Activated CD8-positive, alpha-beta memory T cell treated with anti-CD3 and anti-CD28 coated beads for 48 hours (primary cell): ENCODE data around the gene ZNF846.
A peak's percentile ranks its signal among the peaks of the same experiment; 100 is the strongest.
"Not testable (repeated sequence)": the region's sequence is repeated elsewhere in the genome, so short reads cannot be mapped to it uniquely, and the experiment has no call there.

Experiments
- DNase-seq, 3 experiments: peaks; one replicate each; pipeline ENCODE4 v3.0.0-alpha.2; 2020; ENCODE audit warnings: low read depth in 2 of 3, low spot score in 2 of 3

ZNF846 gene

DNA sequence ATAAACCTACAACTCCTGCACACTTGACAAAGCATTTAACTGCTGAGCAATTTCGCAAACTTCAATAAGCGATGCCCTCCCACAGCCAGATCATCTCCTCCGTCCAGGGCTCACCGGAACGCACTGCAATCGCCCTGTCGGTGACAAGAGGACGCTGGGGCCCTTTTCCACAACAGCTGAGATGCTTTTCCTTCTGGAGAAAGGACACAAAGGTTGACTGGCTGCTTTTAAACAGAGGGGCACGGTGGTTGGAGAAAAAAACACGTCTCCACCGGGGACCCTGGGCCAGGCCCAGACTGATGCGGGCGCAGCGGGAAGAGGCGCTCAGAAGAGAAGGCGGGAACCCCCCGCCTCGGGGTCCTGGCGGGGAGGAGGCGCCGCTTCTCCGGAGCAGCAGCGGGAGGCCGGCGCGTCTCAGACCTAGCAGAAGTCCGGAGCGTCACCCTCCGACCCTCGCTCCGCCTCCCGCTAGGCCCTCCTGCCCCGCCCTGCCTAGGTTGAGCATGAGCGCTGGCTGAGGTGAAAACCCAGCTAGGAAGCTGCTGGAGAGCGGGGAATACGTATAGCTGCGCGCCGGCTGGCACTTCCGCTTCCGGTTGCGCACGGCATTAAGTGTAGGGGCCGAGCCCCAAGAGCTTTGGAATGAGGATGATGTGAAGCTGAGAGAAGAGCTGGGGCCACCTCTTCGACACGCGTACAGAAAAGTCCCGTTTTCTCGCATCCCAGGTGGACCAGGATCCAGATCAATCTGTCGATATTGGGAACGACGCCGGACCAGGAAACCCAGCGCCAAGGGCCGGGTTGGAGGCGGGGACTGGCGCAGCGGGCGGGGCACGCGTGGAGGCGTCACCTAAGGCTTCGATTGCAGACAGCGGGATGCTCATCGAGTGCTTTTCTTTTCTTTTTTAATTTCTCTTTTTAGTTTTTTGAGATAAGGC lies at the start of gene ZNF846:
Gene ZNF846 (minus strand): TSS at position 564 of the 938 bp plus-strand sequence. CDS start 3,788 bp downstream, outside the sequence.
- DNase-seq = peak; percentile 85 to 87 (median 86)

DNA sequence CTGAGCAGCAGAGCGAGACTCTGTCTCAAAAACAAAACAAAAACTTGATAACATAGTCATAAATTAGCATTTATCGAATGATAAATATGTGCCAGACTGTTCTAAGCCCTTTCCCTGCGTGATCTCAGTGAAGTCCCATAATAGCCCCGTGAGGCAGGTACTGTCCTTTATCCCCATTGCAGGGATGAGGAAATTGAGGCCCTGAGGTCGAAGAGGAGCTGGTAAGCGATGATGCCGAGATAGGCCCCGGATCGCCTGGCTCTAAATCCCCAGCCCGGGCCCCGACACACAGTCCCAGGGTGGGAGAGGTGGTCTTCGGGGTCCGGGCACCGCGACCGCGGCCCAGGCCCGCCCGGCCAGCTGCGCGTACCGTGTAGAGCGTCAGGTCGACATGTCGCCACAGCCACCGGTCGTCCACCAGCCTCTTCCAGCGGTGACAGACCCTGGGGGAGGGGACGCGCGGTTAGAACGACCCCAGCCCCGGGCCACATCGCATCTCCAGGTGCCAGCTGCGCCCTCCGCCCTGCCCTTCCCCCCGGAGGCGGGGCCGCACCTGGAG lies 49.7 kb upstream of the ZNF846 start:
- DNase-seq = no peak

DNA sequence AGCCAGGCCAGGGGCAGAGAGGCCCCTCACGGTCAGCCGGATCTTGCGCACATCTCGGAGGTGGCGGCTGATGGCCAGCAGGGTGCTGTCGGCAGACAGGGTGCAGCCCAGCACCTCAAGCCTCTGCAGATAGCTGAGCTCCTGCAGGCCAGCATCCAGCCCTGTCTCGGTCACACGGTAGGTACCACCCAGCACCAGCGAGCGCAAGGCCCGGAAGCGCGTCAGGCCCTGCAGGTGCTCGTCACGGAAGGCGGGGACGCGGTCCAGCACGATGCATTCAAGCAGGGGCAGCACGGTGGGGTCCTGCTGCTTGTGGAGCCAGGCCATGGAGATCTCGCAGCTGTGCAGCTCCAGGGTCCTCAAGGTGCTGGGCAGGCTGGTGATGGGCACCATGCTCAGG lies 42.6 kb upstream of the ZNF846 start:
- DNase-seq = no peak

DNA sequence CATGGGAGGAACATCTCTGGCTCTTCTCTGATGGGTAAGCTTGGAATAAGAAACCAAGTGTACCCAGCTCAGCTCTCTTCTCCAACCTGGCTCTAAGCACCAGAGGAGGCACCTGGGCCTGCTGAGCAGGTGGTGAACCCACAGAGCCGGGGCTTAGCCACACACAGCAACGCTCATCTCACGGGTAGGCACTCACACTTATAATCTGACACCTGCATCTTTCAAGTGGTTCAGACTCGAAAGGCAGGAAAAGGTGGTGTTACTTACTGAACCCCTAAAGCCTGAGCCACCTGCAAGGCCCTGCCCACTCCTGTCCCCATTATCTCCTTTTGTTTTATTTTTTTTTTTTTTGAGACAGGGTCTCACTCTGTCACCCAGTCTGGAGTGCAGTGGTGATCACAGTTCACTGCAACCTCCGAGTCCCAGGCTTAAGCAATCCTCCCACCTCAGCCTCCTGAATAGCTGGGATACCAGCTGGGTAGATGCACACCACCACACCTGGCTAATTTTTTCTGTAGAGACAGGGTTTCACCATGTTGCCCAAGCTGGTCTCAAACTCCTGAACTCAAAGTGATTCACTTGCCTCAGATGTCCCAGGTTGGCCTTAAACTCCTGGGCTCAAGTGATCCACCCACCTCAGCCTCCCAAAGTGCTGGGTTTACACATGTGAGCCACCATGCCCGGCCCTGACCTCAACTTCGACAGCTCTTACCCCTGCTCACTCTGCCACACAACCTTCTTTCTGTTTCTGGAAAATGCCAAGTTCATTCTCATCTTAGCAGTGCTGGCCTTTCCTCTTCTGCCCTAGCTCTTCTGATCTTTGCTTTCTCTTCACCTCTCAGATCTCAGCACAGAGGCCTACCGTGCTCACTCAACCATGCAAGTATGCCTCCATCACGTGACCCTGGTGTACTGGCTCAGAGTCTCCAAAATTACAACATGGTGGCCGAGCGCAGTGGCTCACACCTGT lies 40.6 kb upstream of the ZNF846 start:
- no peak for DNase-seq

DNA sequence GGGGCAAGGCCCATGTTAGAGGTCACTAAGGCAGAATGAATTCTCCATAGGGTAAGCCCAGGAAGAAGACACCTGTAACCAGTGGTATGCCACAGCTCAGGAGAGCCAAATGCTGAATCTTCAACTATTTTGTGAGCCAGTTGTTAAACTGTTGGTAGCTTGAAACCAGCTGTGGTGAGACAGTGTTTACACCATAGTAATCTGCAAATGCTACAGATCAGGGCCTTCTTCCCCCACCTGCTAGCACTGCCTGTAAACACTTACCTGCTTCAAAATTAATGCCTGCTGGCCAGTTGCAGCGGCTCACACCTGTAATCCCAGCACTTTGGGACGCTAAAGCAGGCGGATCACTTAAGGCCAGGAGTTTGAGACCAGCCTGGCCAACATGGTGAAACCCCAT lies 38.3 kb upstream of the ZNF846 start:
- no peak for DNase-seq

DNA sequence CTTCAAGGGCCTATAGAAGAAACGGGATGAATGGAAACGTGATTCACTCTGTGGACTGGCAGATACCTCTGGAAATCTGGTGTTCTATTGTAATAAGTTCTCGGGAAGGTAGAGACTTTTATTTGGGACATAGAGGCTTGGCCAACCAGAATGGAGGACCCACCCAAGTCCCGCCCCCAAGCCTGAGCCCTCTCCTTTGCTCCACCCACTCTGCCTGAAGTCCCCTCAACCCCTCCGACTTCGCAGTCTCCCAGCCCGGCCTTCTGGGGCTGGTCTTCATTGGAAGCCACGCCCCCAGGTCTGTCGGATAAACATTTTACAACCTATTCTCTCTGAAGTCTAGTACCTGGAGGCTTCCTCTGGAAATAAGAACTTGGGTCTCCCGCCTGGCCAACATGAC lies 33.4 kb upstream of the ZNF846 start:
- DNase-seq = no peak

DNA sequence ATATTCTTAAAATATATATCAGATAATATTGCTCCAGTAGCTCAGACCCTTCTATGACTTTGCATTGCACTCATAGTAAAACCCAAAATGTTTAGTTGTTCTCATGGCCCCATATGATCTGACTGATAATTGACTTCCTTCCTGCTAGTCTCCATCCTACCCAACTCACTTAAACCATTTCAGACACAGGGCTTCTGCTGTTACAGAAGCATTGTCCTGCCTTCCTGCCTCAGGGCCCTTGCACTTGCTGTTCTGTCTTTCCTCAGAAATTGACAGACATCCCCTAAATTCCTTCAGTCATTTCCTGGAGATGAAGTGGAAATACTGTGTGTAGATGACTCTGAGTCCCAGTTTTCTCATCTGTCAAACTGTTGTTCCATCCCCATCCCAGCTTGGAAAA lies 30.6 kb upstream of the ZNF846 start:
- DNase-seq = no peak

DNA sequence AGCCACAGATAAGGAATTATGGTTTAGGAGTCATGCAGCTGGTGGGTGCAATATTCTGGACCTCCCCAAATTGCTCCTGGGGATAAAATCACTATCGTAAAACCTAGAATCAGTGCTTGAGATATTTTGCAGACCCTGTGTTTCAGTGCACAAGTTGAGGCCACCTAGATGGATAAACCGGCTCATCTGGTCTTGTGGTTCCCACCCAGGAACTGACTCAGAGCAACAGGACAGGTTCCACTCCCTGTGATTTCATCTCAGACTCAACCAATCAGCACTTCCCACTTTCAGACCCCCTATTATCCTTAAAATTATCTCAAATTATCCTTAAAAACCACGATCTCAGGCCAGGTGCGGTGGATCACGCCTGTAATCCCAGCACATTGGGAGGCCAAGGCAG lies 29.3 kb upstream of the ZNF846 start:
- DNase-seq = no peak

DNA sequence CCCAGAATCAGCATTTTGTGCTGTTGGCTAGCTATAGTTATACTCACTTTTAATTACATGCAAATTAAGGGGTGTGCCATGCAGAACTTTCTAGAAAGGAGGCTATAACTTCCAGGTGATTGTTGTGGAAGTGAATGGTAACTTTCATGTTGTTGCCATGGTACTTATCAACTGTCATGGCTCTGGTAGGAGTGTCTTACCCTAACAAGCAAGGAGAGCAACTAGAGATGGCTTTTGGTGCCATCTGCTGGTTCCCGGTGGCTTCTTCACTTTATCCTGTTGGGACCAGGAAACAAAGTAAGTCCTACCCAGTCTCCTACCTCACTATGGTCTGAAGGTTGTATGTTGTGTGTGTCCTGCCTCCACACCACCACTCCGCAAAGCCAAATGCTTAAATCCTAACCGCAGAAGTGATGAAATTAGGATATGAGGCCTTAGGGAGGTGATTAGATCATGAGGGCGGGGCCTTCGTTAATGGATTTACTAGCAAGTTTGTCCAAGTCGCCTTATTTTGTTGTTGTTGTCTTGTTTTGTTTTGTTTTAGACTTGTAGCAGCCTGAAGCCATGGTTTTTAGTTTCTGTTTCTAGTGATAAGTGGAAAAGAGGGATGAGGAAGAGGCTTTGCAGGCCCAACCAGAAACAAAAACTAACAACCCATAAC lies 27.7 kb upstream of the ZNF846 start:
- DNase-seq = peak in 2 of 3 experiments; percentile 33 to 45

DNA sequence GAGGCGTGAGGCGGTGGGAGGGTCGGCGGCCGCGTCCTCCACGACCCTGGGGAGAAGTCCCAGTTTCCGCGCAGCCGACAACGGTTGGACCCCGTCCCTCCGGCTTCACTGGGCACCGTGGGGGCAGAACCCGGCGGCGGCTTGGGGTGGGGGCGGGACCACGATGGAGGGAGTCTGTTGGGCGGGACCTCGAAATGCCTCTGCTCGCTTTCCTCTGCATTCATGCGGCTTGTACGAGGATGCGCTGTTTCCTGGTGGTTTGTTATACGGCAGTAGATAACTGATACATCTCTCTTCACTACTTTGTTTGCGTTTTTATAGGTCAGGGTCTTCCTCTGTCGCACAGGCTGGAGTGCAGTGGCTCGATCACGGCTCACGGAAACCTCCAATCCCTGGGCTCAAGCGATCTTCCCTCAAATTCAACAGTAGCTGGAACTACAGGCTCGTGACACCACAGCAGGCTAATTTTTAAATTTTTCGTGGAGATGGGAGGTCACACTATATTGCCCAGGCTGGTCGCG lies 24.6 kb upstream of the ZNF846 start:
- DNase-seq = no peak

DNA sequence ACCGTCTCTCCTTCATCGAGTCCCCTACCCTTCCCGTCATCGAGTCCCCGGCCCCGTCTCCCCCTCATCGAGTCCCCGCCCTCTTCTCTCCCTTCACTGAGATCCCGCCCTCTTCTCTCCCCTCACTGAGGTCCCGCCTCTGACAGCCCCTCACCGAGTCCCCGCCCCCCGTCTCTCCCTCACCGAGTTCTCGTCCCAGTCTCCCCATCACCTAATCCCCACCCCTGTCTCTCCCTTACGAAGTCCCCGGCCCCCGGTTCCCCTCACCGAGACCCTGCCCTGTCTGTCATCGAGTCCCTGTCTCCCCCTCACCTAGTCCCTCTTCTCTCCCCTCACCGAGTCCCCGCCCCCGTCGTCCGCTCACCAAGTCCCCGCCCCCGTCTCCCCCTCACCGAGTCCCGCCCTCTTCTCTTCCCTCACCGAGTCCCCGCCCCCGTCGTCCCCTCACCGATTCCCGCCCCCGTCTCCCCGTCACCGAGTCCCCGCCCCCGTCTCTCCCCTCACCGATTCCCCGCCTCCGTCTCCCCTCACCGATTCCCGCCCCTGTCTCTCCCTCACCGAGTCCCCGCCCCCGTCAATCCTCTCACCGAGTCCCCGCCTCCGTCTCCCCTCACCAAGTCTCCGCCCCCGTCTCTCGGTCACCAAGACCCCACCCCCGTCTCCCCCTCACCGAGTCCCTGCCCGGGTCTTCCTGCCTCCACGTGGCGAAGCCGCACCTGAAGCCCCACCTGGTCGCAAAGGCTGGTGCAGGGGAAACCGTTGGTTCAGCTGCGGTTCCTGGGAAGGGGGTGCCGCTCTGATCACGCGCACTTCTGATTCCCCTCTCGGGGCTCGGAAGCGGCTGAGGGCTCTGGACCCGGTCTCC lies 23.9 kb upstream of the ZNF846 start:
- peak; percentile 57 to 66 (median 65) for DNase-seq

DNA sequence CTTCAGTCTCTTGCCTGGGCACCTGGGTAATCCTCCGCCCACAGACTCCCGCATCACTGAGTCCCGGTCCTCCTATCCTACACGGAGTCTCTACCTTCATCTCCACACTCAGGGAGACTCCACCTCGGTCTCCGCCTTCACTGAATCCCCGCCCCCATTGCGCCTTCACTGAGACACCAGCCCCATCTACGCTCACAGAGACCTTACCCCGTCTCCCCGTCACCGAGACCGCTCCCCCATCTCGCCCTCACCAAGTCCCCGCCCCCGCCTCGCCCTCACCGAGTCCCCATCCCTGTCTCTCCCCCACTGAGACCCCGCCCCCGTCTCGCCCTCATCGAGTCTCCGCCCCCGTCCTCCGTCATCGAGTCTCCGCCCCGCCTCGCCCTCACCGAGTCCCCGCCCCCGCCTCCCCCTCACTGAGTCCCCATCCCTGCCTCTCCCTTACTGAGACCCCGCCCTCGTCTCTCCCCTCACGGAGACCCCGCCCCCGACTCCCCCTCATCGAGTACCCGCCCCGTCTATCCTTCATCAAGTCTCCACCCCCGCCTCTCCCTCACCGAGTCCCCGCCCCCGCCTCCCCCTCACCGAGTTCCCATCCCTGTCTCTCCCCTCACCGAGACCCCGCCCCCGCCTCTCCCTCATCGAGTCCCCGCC lies 23.1 kb upstream of the ZNF846 start:
- DNase-seq = peak; percentile 69 to 80 (median 76)

DNA sequence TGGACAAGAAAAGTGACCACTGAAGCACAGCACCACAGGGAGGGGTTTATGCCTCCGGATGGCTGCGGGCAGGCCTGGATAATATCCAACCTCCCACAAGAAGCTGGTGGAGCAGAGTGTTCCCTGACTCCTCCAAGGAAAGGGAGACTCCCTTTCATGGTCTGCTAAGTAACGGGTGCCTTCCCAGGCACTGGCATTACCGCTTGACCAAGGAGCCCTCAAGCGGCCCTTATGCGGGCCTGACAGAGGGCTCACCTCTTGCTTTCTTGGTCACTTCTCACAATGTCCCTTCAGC lies 22.5 kb upstream of the ZNF846 start:
- not testable (repeated sequence) for DNase-seq

DNA sequence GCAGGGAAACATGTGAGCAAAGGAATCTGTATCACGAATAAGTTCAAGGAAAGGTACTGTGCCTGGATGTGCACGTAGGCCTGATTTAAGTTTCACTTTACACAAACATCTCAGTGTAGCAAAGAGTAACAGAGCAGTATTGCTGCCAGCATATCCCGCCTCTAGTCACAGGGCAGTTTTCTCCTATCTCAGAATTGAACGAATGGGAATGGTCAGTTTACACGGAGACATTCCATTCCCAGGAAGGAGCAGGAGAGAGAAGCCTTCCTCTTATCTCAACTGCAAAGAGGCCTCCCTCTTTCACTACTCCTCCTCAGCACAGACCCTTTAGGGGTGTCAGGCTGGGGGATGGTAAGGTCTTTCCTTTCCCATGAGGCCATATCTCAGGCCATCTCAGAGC lies 21.0 kb upstream of the ZNF846 start:
- DNase-seq = not testable (repeated sequence)

DNA sequence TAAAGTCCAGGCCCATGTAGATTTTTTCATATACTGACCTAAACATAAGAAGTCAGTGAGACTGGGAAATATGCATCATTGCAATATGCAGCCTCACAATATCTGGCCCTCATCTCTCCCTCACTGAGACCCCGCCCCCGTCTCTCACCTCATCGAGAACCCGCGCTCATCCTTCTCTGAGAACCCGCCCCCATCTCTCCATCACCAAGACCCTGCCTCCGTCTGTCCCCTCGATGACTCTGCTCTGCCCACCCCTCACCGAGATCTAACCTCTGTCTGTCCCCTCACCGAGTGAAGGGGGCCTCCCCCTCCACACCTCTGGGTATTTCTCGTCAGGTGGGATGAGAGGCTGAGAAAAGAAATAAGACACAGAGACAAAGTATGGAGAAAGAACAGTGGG lies 20.5 kb upstream of the ZNF846 start:
- DNase-seq = no peak

DNA sequence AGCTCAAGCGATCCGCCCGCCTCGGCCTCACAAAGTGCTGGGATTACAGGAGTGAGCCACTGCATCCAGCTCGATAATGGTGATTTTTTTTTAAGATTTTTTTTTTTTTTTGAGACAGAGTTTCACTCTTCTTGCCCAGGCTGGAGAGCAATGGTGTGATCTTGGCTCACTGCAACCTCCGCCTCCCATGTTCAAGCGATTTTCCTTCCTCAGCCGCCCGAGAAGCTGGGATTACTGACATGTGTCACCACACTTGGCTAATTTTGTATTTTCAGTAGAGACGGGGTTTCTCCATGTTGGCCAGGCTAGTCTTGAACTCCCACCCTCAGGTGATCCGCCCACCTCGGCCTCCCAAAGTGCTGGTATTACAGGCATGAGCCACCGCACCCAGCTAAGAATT lies 20.1 kb upstream of the ZNF846 start:
- not testable (repeated sequence) for DNase-seq

DNA sequence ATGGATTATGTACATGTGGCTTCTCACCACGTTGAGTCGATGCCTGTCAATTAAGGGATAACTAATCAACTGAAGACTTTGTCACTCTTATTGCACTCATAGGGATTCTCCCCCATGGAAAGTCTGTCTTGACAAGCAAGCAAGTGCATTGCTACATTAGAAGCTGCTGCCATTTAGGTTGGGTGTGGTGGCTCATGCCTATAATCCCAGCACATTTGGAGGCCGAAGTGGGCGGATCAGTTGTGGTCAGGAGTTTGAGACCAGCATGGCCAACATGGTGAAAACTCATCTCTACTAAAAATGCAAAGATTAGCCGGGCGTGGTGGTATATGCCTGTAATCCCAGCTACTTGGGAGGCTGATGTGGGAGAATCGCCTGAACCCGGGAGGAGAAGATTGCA lies 18.3 kb upstream of the ZNF846 start:
- DNase-seq = no peak

DNA sequence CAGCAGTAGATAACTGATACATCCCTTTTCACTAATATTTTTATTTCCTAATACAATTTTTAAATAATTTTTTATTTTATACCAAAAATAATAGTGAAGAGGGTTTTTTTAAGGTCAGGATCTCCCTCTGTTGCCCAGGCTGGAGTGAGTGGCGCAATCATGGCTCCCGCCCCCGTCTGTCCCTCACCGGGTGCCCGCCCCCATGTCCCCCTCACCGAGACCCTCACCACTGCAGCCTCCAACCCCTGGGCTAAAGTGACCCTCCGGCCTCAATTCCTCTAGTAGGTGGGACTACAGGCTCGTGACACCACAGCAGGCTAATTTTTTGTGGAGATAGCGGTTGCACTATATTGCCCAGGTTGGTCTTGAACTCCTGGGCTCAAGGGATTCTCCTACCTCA lies 17.8 kb upstream of the ZNF846 start:
- DNase-seq = no peak
